PC-3 (cell line): Measurements from ENCODE around the gene NCDN. TPM values are rescaled to one million over a fixed set of nuclear protein-coding genes. Genes with fewer than 3 reads are reported as not detected.
A peak's percentile ranks its signal among the peaks of the same experiment; 100 is the strongest.

Experiments used
- ATAC-seq: fragments of 200-7000 bp; cut with Tn5 transposase; 2 replicates; pipeline ENCODE4 v1.9.1; 2020; ENCODE audit warnings: mild to moderate bottlenecking, moderate library complexity
- BruUV-seq: library from RNA; stranded (reverse); fragments of 400-500 nt; replicated peaks from 2 replicates; lab custom pipeline; 2021; lab: Mats Ljungman, UMichigan
- CTCF ChIA-PET: fragments of 300-600 bp; sonication (Branson Sonifier 250); formaldehyde crosslinking; loops from one replicate; lab custom pipeline; 2022; ENCODE audit warnings: antibody characterized with exemption; lab: Charles Lee
- POLR2A ChIA-PET: fragments of 300-600 bp; sonication (Branson Sonifier 250); formaldehyde crosslinking; loops from one replicate; lab custom pipeline; 2022; ENCODE audit warnings: antibody characterized with exemption; ENCODE audit not compliant: unreplicated experiment; lab: Charles Lee
- DNase-seq: peaks from one replicate; pipeline ENCODE4 v3.0.0-alpha.2; 2015
- H2AFZ ChIP-seq: fragments of 300-600 bp; sonication (generic); 2 replicates; pipeline ENCODE4 v1.6.0; 2016; ENCODE audit warnings: antibody characterized with exemption, low read length
- H3F3A ChIP-seq: fragments of 300-600 bp; sonication (generic); one replicate; pipeline ENCODE4 v1.6.0; 2017; ENCODE audit warnings: antibody characterized with exemption, low read length, control low read depth, mild to moderate bottlenecking; ENCODE audit not compliant: unreplicated experiment
- H3K27ac ChIP-seq: fragments of 300-600 bp; sonication (generic); 2 replicates; pipeline ENCODE4 v1.5.1; 2016; ENCODE audit warnings: mild to moderate bottlenecking, low read length
- H3K27me3 ChIP-seq: fragments of 300-600 bp; sonication (generic); 2 replicates; pipeline ENCODE4 v1.6.1; 2016; ENCODE audit warnings: low read length, mixed read lengths
- H3K36me3 ChIP-seq: fragments of 300-600 bp; sonication (generic); 2 replicates; pipeline ENCODE4 v1.6.1; 2016; ENCODE audit warnings: low read depth, mixed run types, low read length, mixed read lengths
- H3K4me1 ChIP-seq: fragments of 300-600 bp; sonication (generic); 2 replicates; pipeline ENCODE4 v1.5.1; 2016; ENCODE audit warnings: low read length; ENCODE audit not compliant: insufficient read depth
- H3K4me2 ChIP-seq: fragments of 300-600 bp; sonication (generic); 2 replicates; pipeline ENCODE4 v1.6.0; 2016; ENCODE audit warnings: low read length
- H3K4me3 ChIP-seq: fragments of 300-600 bp; sonication (generic); 2 replicates; pipeline ENCODE4 v1.5.1; 2016; ENCODE audit warnings: mild to moderate bottlenecking, low read length, mixed read lengths
- H3K79me2 ChIP-seq: fragments of 300-600 bp; sonication (generic); 2 replicates; pipeline ENCODE4 v1.6.1; 2017; ENCODE audit warnings: low read length, mixed read lengths
- H3K9ac ChIP-seq: fragments of 300-600 bp; sonication (generic); 2 replicates; pipeline ENCODE4 v1.6.0; 2016; ENCODE audit warnings: mild to moderate bottlenecking, low read length
- H3K9me2 ChIP-seq: fragments of 300-600 bp; sonication (generic); replicated peaks from 2 replicates; pipeline ENCODE4 v1.6.1; 2016; ENCODE audit warnings: mixed run types, low read length, mixed read lengths
- H3K9me3 ChIP-seq: fragments of 300-600 bp; sonication (generic); 2 replicates; pipeline ENCODE4 v1.6.1; 2016; ENCODE audit warnings: low read length, mixed read lengths
- H4K20me1 ChIP-seq: fragments of 300-600 bp; sonication (generic); 2 replicates; pipeline ENCODE4 v1.6.1; 2016; ENCODE audit warnings: low read length, mixed read lengths
- CTCF ChIP-seq: fragments of 300-600 bp; sonication (generic); conservative IDR thresholded peaks from 2 replicates; pipeline ENCODE4 v1.5.1; 2017; ENCODE audit warnings: antibody characterized with exemption, low read depth, mild to moderate bottlenecking, low read length
- EZH2 ChIP-seq: fragments of 300-600 bp; sonication (generic); IDR thresholded peaks from one replicate; pipeline ENCODE4 v1.6.1; 2017; ENCODE audit warnings: antibody characterized with exemption, mild to moderate bottlenecking, low read length; ENCODE audit not compliant: unreplicated experiment
- EZH2phosphoT487 ChIP-seq: fragments of 300-600 bp; sonication (generic); IDR thresholded peaks from 2 replicates; pipeline ENCODE4 v1.6.1; 2018; ENCODE audit warnings: mild to moderate bottlenecking, antibody characterized with exemption, low read length, borderline replicate concordance
- intact Hi-C: fragments of 100-400 bp; cut with micrococcal nuclease; formaldehyde crosslinking; loops from 2 replicates; pipeline ENCODE4 v1.9.0; 2023
- total RNA-seq: library from RNA; depleted of rRNA; stranded (reverse); fragments of >200 nt; gene quantifications from 2 replicates; pipeline ENCODE4 v1.2.3, GENCODE V29; 2014

NCDN gene
- total RNA-seq, 1 experiment from 2014 or later: 25.2 TPM

- TF ChIP-seq CTCF (no peak), EZH2phosphoT487 (no peak)
- Histone ChIP-seq H3K9me3 (no peaks in the 10 kb centered on the region), H3F3A (peaks cover 10% of the 10 kb centered on the region), H3K4me1 (peaks cover 33% of the 10 kb centered on the region), H3K27ac (peak overlapping the region; percentile 91), H3K9me2 (no peaks in the 10 kb centered on the region), H3K27me3 (no peaks in the 10 kb centered on the region), H3K36me3 (peaks cover 14% of the 10 kb centered on the region), H3K4me3 (peak overlapping the region; percentile 78), H3K9ac (peak overlapping the region; percentile 49), H4K20me1 (no peaks in the 10 kb centered on the region), H3K79me2 (peaks cover 54% of the 10 kb centered on the region), H2AFZ (no peak overlapping the region), H3K4me2 (peak overlapping the region; percentile 96)
- ChIA-PET CTCF (interaction anchor here (2.6 kb wide), 1 partner anchor 104 kb away, joined by 10 read pairs; no protein-coding TSS in a partner anchor), POLR2A (no interaction called here)
- intact Hi-C loops: loop anchor here (2.0 kb wide), 1 partner anchor 86 kb away; no protein-coding TSS in a partner anchor
- DNase-seq: no peak
- no TSS peak for BruUV-seq
- no peak for ATAC-seq
These were observed 2.4 kb upstream of the NCDN start for GRCh38 chr1:35555212-35555584.

GRCh38 chr1:35555601-35556477, 1.8 kb upstream of the NCDN start:
- Histone ChIP-seq H3K36me3 (peaks cover 12% of the 10 kb centered on the region), H3F3A (peaks cover 10% of the 10 kb centered on the region), H2AFZ (no peak overlapping the region), H4K20me1 (no peaks in the 10 kb centered on the region), H3K4me2 (peak overlapping the region; percentile 96), H3K79me2 (peaks cover 51% of the 10 kb centered on the region), H3K4me3 (peak overlapping the region; percentile 78), H3K9ac (peak overlapping the region; percentile 95), H3K27me3 (no peaks in the 10 kb centered on the region), H3K27ac (peak overlapping the region; percentile 91), H3K9me3 (no peaks in the 10 kb centered on the region), H3K4me1 (peaks cover 33% of the 10 kb centered on the region), H3K9me2 (no peaks in the 10 kb centered on the region)
- intact Hi-C loops: loop anchor here (1.0 to 2.0 kb wide), 3 partner anchors 50 to 103 kb away; no protein-coding TSS in a partner anchor
- POLR2A ChIA-PET: interaction anchor here (0.6 kb wide), 2 partner anchors 14 to 830 kb away, joined by 3 read pairs; no protein-coding TSS in a partner anchor
- no TSS peak for BruUV-seq
- CTCF ChIA-PET: interaction anchor here (0.6 to 2.6 kb wide), 4 partner anchors 9 to 160 kb away, joined by 3 to 10 read pairs (median 4); no protein-coding TSS in a partner anchor
- ATAC-seq (peak; percentile 45), DNase-seq (peak; percentile 85)
- TF ChIP-seq EZH2 (no peak), CTCF (no peak), EZH2phosphoT487 (no peak)
